RWPE2 (cell line): ENCODE data around the gene PLA1A.

Experiments
- ATAC-seq: fragments of 200-7000 bp; cut with Tn5 transposase; 3 replicates; pipeline ENCODE4 v1.9.1; 2021; ENCODE audit warnings: low read depth
- DNase-seq: peaks from one replicate; pipeline ENCODE4 v3.0.0-alpha.2; 2020; ENCODE audit warnings: low spot score
- H3K27ac ChIP-seq: fragments of 450-650 bp; 2 replicates; pipeline ENCODE4 v1.5.1; 2017; ENCODE audit warnings: mild to moderate bottlenecking; ENCODE audit not compliant: poor library complexity, severe bottlenecking
- H3K27me3 ChIP-seq: fragments of 250-450 bp; sonication (Bioruptor Pico); 2 replicates; pipeline ENCODE4 v1.5.1; 2021; ENCODE audit warnings: mild to moderate bottlenecking, moderate library complexity; ENCODE audit not compliant: insufficient read depth, poor library complexity, severe bottlenecking
- H3K36me3 ChIP-seq: fragments of 250-450 bp; sonication (Bioruptor Pico); 2 replicates; pipeline ENCODE4 v1.5.1; 2020; ENCODE audit warnings: low read depth, mild to moderate bottlenecking, moderate library complexity
- H3K4me1 ChIP-seq: fragments of 250-450 bp; sonication (Bioruptor Pico); 2 replicates; pipeline ENCODE4 v1.5.1; 2021; ENCODE audit warnings: mild to moderate bottlenecking, moderate library complexity; ENCODE audit not compliant: insufficient read depth, poor library complexity, severe bottlenecking
- H3K4me3 ChIP-seq: fragments of 250-450 bp; sonication (Bioruptor Pico); 2 replicates; pipeline ENCODE4 v1.5.1; 2021; ENCODE audit warnings: mild to moderate bottlenecking, moderate library complexity; ENCODE audit not compliant: severe bottlenecking
- H3K9me3 ChIP-seq: fragments of 250-450 bp; sonication (Bioruptor Pico); 2 replicates; pipeline ENCODE4 v1.5.1; 2021; ENCODE audit warnings: mild to moderate bottlenecking, moderate library complexity; ENCODE audit not compliant: severe bottlenecking
- TF ChIP-seq, protein P1 (sequence below): fragments of 450-650 bp; IDR thresholded peaks from one replicate; pipeline ENCODE4 v1.5.1; 2017; ENCODE audit warnings: mild to moderate bottlenecking, moderate library complexity; ENCODE audit not compliant: poor library complexity, severe bottlenecking

Gene PLA1A

DNA sequence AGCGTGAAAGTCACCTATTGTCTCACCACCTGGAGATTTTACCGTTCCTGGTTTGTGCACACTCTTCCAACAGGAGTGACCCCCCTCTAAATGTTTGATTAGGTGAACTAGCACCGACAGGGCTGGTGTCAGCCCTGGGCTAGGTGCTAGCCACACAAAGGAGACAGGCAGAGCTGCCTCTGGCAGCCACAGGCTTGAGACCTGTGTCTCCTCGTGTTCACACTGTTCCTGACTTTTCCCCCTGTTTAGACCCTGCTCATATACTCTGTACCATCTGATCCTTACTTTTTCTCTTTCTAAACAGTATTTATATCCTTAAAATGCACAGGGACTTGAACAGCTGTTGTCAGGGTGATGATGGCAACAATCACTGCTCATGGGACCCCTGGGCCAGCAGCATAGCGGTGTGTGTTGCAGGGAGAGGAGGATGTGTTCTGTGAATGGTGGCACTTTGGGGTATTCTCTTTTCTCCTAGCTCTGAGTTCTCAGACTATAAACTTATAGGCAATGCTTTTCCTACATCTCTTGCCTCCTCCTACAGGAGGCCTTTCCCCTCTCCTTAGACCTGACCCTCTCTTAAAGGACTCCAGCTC lies 43.8 kb upstream of the PLA1A start:
- ATAC-seq (no peak), DNase-seq (no peak)
- Histone ChIP-seq H3K27ac (no peak overlapping the region), H3K36me3 (no peaks in the 10 kb centered on the region), H3K9me3 (no peaks in the 10 kb centered on the region), H3K27me3 (no peaks in the 10 kb centered on the region), H3K4me1 (no peaks in the 10 kb centered on the region), H3K4me3 (no peak overlapping the region)
- TF ChIP-seq, protein P1, sequence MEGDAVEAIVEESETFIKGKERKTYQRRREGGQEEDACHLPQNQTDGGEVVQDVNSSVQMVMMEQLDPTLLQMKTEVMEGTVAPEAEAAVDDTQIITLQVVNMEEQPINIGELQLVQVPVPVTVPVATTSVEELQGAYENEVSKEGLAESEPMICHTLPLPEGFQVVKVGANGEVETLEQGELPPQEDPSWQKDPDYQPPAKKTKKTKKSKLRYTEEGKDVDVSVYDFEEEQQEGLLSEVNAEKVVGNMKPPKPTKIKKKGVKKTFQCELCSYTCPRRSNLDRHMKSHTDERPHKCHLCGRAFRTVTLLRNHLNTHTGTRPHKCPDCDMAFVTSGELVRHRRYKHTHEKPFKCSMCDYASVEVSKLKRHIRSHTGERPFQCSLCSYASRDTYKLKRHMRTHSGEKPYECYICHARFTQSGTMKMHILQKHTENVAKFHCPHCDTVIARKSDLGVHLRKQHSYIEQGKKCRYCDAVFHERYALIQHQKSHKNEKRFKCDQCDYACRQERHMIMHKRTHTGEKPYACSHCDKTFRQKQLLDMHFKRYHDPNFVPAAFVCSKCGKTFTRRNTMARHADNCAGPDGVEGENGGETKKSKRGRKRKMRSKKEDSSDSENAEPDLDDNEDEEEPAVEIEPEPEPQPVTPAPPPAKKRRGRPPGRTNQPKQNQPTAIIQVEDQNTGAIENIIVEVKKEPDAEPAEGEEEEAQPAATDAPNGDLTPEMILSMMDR, result no peak

DNA sequence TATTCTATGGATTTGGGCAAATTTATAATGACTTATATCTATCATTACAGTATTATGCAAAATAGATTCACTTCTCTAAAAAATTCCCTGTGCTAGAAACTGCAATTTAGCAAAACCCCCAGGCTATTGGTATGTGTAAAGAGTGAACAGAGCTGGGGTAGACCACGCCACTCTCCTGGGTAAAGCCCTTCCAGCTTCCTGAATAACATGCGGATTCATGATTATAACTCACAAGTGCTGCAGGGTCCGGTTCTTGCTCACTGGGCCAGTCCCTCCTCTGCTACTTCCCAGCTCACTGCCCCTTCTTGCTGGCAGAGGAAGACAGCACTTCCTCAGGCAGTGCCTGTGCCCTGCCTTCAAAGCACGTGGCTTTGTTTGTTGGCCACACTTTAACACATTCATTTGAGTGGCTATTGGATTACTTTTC lies 42.4 kb upstream of the PLA1A start:
- TF ChIP-seq, protein P1, result no peak
- no peaks in the 10 kb centered on the region for H3K9me3 ChIP-seq
- H3K4me1 ChIP-seq, result no peaks in the 10 kb centered on the region
- no peaks in the 10 kb centered on the region for H3K36me3 ChIP-seq
- H3K27ac ChIP-seq, result no peak overlapping the region
- ATAC-seq, result no peak
- no peaks in the 10 kb centered on the region for H3K27me3 ChIP-seq
- H3K4me3 ChIP-seq, result no peak overlapping the region
- no peak for DNase-seq

DNA sequence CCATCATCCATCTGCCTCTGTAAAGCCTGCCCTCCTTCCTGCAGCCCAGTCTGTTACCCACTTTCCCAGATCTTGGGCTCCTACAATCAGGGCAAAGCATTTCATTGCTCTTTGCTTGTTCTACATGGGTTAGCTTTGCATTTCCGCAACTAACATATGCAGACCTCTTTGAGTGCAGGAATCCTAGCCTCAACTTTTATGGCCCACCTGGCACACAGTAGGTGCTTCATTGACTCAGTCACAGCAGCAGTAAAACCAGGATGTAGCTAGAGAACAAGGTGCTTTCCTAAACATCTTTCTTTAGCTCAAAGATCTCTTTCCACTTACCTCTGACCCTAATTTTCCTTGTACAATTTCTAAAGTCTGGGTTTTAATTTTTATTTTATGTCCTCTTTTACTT lies 41.8 kb upstream of the PLA1A start:
- H3K36me3 ChIP-seq, result no peaks in the 10 kb centered on the region
- no peaks in the 10 kb centered on the region for H3K27me3 ChIP-seq
- no peak overlapping the region for H3K4me3 ChIP-seq
- no peaks in the 10 kb centered on the region for H3K9me3 ChIP-seq
- no peaks in the 10 kb centered on the region for H3K4me1 ChIP-seq
- ATAC-seq (no peak), DNase-seq (no peak)
- no peak overlapping the region for H3K27ac ChIP-seq
- TF ChIP-seq, protein P1, result no peak

DNA sequence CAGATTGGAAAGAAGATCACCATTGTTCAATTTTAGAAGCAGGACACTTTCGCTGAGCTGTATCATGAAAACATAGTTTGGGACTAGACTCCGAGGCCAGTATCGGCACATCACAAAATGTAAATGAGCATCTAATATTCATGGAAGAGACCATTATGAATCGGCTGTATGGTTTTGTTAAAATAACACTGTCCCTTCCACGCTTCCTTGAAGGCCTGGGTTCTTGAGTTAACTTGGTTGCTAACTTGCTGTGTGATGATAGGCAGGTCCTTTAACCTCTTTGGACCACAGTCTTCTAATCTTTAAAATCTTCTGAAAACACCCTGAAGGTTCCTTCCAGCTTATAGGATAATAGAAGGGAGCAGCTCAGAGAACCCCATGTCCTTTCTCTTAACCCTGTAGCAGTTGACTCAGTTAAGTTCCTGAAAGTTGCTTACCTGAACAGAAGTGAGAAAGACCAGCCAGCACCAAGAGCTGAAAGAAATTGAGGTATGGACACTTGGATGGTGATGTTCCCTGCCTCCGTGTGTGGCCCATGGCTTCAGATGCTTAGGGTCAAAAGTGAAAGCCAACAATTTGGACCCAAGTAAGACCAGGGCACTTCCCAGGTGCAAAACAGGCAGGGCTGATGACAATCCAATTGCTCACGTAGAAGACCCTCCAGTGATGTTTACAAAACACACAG lies 40.4 kb upstream of the PLA1A start:
- no peak overlapping the region for H3K27ac ChIP-seq
- no peaks in the 10 kb centered on the region for H3K9me3 ChIP-seq
- H3K27me3 ChIP-seq, result no peaks in the 10 kb centered on the region
- no peak overlapping the region for H3K4me3 ChIP-seq
- DNase-seq, result no peak
- no peak for ATAC-seq
- H3K36me3 ChIP-seq, result no peaks in the 10 kb centered on the region
- TF ChIP-seq, protein P1, result no peak
- H3K4me1 ChIP-seq, result no peaks in the 10 kb centered on the region

DNA sequence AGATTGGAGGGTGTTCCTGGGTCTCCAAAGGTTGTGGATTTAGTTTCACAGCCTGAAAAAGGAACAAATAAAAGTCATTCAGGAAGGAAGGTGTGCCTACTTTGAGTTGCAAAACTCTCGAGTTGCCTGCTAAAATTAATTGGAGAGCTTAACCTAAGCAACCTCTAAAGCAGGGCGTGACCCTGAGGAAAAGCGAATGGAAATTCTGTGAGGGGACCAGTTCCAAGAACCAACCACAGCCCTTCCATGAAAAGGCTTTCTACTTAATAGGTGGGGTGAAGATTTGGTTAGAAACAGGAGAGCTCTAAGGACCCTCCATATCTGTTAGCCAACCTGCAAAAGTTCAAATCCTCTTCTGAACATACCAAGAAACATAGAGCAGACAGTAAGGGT lies 39.8 kb upstream of the PLA1A start:
- no peak for DNase-seq
- H3K36me3 ChIP-seq, result no peaks in the 10 kb centered on the region
- no peaks in the 10 kb centered on the region for H3K4me1 ChIP-seq
- H3K9me3 ChIP-seq, result no peaks in the 10 kb centered on the region
- no peaks in the 10 kb centered on the region for H3K27me3 ChIP-seq
- TF ChIP-seq, protein P1, result no peak
- no peak overlapping the region for H3K4me3 ChIP-seq
- ATAC-seq, result no peak
- H3K27ac ChIP-seq, result no peak overlapping the region
